Mesothelial cell of epicardium (in vitro differentiated cells): Measurements from ENCODE around the gene EXOG. TPM values are rescaled to one million over a fixed set of nuclear protein-coding genes. Genes with fewer than 3 reads are reported as not detected.

Experiments used
- DNase-seq, 2 experiments: peaks; one replicate each; pipeline ENCODE4 v3.0.0; 2021; ENCODE audit warnings: low spot score in 2 of 2; ENCODE audit not compliant: unreplicated experiment in 2 of 2
- H3K27ac Mint-ChIP-seq: 2 replicates; pipeline ENCODE4 v1.8.0; 2021; ENCODE audit warnings: mixed read lengths
- H3K27me3 Mint-ChIP-seq: 2 replicates; pipeline ENCODE4 v1.8.0; 2021; ENCODE audit warnings: low read depth, mixed read lengths
- H3K36me3 Mint-ChIP-seq: 2 replicates; pipeline ENCODE4 v1.8.0; 2021; ENCODE audit warnings: mixed read lengths
- H3K4me1 Mint-ChIP-seq: 2 replicates; pipeline ENCODE4 v1.8.0; 2021; ENCODE audit warnings: mixed read lengths
- H3K4me3 Mint-ChIP-seq: 2 replicates; pipeline ENCODE4 v1.8.0; 2021; ENCODE audit warnings: mild to moderate bottlenecking, moderate library complexity, mixed read lengths
- H3K9me3 Mint-ChIP-seq: 2 replicates; pipeline ENCODE4 v1.8.0; 2021; ENCODE audit warnings: mixed read lengths
- total RNA-seq: library from RNA; stranded (reverse); gene quantifications from 3 replicates; pipeline ENCODE4 v1.2.1, GENCODE V29; 2021
- TF ChIP-seq, protein P1 (sequence below): fragments of 200-600 bp; sonication (generic); IDR thresholded peaks from one replicate; pipeline ENCODE4 v1.5.0; 2021; ENCODE audit warnings: antibody characterized with exemption; ENCODE audit not compliant: unreplicated experiment

EXOG gene
- total RNA-seq, 1 donor from 2014 or later, result 19.5 TPM

DNA sequence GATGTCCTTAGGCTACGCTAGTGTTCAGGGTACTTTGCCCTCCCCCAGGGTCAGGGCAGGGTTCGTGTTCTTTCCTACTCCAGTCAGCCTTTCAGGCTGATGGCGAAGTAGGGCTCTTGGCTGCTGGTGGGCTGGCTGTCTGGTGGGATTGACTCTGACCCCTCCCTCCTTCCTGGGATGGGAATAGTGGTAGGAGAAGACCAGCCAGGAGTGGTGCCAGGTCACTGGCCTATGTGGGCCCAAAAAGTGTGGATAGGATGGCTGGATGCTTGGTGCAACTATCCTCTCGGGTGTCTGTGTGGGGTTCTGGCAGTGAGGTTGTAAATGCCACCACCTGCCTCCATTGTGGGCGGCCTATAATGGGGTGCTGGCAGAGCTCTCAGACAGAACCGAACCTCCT lies 20.4 kb upstream of the EXOG start:
- H3K4me1 Mint-ChIP-seq, result peaks cover 15% of the 10 kb centered on the region
- peaks cover 1% of the 10 kb centered on the region for H3K9me3 Mint-ChIP-seq
- H3K27me3 Mint-ChIP-seq, result no peaks in the 10 kb centered on the region
- H3K27ac Mint-ChIP-seq, result no peak overlapping the region
- no peak for DNase-seq
- TF ChIP-seq, protein P1, sequence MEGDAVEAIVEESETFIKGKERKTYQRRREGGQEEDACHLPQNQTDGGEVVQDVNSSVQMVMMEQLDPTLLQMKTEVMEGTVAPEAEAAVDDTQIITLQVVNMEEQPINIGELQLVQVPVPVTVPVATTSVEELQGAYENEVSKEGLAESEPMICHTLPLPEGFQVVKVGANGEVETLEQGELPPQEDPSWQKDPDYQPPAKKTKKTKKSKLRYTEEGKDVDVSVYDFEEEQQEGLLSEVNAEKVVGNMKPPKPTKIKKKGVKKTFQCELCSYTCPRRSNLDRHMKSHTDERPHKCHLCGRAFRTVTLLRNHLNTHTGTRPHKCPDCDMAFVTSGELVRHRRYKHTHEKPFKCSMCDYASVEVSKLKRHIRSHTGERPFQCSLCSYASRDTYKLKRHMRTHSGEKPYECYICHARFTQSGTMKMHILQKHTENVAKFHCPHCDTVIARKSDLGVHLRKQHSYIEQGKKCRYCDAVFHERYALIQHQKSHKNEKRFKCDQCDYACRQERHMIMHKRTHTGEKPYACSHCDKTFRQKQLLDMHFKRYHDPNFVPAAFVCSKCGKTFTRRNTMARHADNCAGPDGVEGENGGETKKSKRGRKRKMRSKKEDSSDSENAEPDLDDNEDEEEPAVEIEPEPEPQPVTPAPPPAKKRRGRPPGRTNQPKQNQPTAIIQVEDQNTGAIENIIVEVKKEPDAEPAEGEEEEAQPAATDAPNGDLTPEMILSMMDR, result no peak
- H3K4me3 Mint-ChIP-seq, result no peak overlapping the region
- H3K36me3 Mint-ChIP-seq, result peaks cover 4% of the 10 kb centered on the region

DNA sequence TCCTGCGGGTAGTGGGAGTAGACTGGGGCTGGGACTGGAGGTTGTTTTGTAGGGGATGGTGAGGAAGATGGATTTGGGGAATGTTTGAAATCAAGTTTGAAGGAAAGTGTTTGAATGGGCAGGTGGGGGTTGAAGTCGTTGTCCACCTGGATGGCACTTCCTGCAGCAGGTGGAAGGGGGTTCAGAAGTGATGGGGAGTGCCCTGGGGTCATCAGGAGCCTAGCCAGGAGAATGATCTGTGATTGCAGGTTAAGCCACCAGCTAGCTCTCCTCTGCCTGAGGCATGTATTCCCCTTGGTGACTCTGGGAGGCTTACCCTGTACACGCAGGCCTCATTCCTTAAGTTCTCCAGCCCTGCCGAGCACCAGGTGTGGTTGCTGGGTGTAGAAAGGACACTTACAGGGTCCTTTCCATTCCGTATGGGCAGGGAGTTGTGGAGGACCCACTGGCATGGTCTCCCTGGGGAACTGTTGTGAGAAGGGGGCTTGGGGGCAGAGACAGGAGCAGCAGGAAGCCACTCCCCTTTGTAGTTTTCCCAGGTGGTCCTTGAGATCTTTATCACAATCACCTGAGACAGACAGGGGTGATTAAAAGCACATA lies 19.9 kb upstream of the EXOG start:
- Mint-ChIP-seq H3K27ac (peak overlapping the region; percentile 12), H3K27me3 (no peaks in the 10 kb centered on the region), H3K36me3 (peaks cover 5% of the 10 kb centered on the region), H3K9me3 (no peaks in the 10 kb centered on the region), H3K4me3 (no peak overlapping the region), H3K4me1 (peaks cover 15% of the 10 kb centered on the region)
- TF ChIP-seq, protein P1, result no peak
- no peak for DNase-seq

DNA sequence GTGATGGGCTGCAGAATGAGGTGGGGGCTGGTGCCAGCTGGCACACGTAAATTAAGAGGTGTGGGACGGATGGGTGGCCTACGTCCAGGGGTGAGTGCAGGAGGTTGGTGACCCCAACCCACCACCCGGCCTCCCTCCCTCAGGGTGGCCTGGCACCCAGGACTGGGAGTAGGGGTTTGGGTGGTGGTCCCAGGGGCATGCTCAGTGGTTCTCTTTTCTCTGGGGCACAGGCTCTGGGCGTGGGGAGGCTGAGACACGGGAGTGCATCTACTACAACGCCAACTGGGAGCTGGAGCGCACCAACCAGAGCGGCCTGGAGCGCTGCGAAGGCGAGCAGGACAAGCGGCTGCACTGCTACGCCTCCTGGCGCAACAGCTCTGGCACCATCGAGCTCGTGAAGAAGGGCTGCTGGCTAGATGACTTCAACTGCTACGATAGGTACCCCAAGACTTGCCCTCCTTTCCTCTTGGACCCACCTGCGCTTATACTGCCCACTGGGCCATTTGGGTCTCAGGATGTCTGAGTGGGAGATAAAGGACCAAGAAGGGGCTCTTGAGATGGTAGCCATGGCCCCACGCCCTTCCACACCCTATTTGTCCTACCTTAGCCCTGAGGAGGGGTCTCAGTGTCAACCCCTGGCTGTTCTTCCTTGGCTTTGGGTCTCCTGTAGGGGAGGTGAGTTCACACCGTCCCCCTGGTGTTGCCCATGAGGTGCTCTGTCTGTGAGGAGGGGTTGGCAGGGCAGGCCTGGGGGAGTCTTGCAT lies 18.9 kb upstream of the EXOG start:
- Mint-ChIP-seq H3K27me3 (no peaks in the 10 kb centered on the region), H3K4me3 (no peak overlapping the region), H3K9me3 (no peaks in the 10 kb centered on the region), H3K27ac (no peak overlapping the region), H3K4me1 (peaks cover 15% of the 10 kb centered on the region), H3K36me3 (peaks cover 11% of the 10 kb centered on the region)
- no peak for DNase-seq
- TF ChIP-seq, protein P1, result no peak

DNA sequence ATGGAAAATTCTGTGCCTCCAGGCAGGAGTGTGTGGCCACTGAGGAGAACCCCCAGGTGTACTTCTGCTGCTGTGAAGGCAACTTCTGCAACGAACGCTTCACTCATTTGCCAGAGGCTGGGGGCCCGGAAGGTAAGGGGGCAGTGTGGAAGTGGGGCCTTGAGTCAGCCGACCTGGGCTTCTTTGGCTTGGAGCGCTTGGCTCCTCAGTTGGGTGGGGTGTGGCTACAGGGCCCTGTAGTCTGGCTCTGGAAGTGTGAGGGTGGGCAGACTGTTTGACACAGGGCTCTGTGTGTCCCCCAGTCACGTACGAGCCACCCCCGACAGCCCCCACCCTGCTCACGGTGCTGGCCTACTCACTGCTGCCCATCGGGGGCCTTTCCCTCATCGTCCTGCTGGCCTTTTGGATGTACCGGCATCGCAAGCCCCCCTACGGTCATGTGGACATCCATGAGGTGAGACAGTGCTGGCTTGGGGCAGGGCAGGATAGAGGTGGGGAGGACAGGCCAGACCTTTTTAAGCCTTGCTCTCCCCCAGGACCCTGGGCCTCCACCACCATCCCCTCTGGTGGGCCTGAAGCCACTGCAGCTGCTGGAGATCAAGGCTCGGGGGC lies 18.2 kb upstream of the EXOG start:
- H3K27ac Mint-ChIP-seq, result no peak overlapping the region
- H3K4me3 Mint-ChIP-seq, result no peak overlapping the region
- peaks cover 17% of the 10 kb centered on the region for H3K36me3 Mint-ChIP-seq
- no peaks in the 10 kb centered on the region for H3K9me3 Mint-ChIP-seq
- DNase-seq, result no peak
- TF ChIP-seq, protein P1, result no peak
- H3K27me3 Mint-ChIP-seq, result no peaks in the 10 kb centered on the region
- H3K4me1 Mint-ChIP-seq, result peaks cover 11% of the 10 kb centered on the region

DNA sequence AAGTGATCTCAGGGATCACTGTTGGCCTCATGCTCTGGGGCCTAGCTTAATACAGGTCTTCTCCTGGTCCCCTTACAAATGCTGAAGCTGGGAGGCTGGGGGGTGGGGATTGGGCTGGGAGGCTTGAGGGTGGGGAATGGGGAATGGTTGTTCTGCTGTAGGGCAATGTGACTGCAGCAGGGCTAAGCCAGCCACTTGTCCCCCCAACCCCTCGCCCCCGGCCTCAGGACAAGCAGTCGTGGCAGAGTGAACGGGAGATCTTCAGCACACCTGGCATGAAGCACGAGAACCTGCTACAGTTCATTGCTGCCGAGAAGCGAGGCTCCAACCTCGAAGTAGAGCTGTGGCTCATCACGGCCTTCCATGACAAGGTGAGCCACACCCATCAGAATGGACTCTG lies 17.2 kb upstream of the EXOG start:
- H3K4me1 Mint-ChIP-seq, result peaks cover 5% of the 10 kb centered on the region
- TF ChIP-seq, protein P1, result no peak
- no peaks in the 10 kb centered on the region for H3K9me3 Mint-ChIP-seq
- H3K4me3 Mint-ChIP-seq, result no peak overlapping the region
- peaks cover 22% of the 10 kb centered on the region for H3K36me3 Mint-ChIP-seq
- no peak overlapping the region for H3K27ac Mint-ChIP-seq
- no peaks in the 10 kb centered on the region for H3K27me3 Mint-ChIP-seq
- DNase-seq, result no peak
